HG03469 (cell line): Measurements from ENCODE around the gene PIP.
"Not testable (repeated sequence)": the region's sequence is repeated elsewhere in the genome, so short reads cannot be mapped to it uniquely, and the experiment has no call there.

Experiments used
- ATAC-seq: cut with Tn5 transposase; IDR thresholded peaks from one replicate; pipeline ENCODE4 v1.9.1; 2021; ENCODE audit warnings: mild to moderate bottlenecking, moderate library complexity, moderate number of reproducible peaks; ENCODE audit not compliant: unreplicated experiment

The PIP gene

GRCh38 chr7:143131781-143132180 is at the start of gene PIP:
Gene PIP (plus strand): TSS chr7:143132077. CDS start chr7:143132117, 40 bp downstream.
- ATAC-seq = no peak

DNA sequence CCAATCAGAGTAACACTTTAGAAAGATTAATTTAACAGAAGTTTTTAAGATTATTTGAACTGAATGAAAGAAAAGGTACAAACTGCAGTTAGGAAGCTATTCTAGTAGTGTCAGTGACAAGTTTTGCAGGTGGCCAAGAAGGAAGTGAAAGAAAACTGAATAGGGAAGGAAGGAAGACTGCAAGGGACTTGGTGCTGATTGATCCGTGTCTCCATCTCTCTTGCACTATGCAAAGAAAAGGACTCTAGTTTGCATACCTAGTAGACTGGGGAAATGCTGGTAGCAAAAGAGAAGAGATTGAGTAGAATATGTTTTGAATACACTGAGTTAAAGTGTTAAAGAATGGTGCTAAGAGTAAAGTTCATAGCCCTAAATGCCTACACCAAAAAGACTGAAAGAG is 46.8 kb upstream of the PIP start:
- ATAC-seq = peak; percentile 74

- not testable (repeated sequence) for ATAC-seq
Measured at GRCh38 chr7:143085610-143086009, 46.3 kb upstream of the PIP start.

DNA sequence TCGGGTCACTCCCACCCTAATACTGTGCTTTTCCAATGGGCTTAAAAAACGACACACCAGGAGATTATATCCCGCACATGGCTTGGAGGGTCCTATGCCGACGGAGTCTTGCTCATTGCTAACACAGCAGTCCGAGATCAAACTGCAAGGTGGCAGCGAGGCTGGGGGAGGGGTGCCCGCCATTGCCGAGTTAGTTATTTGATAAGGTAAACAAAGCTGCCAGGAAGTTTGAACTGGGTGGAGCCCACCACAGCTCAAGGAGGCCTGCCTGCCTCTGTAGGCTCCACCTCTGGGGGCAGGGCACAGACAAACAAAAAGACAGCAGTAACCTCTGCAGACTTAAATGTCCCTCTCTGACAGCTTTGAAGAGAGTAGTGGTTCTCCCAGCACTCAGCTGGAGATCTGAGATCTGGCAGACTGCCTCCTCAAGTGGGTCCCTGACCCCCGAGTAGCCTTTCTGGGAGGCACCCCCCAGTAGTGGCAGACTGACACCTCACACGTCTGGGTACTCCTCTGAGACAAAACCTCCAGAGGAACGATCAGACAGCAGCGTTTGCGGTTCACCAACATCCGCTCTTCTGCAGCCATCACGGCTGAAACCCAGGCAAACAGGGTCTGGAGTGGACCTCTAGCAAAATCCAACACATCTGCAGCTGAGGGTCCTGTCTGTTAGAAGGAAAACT is 43.2 kb upstream of the PIP start:
- not testable (repeated sequence) for ATAC-seq

GRCh38 chr7:143096146-143096545 is 35.7 kb upstream of the PIP start:
- no peak for ATAC-seq

DNA sequence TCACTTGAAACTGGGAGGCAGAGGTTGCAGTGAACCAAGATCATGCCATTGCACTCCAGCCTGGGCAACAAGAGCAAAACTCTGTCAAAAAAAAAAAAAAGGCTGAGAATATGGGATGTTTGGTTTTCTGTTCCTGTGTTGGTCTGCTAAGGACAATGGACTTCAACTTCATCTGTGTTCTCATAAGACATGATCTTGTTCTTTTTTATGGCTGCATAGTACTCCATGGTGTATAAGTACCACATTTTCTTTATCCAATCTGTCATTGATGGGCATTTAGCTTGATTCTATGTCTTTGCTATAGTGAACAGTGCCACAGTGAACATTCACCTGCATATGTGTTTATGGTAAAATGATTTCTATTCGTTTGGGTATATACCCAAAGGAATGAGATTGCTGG is 32.3 kb upstream of the PIP start:
- not testable (repeated sequence) for ATAC-seq

GRCh38 chr7:143104759-143105158 is 27.1 kb upstream of the PIP start:
- ATAC-seq = no peak

GRCh38 chr7:143108019-143108418 is 23.9 kb upstream of the PIP start:
- ATAC-seq = not testable (repeated sequence)

- no peak for ATAC-seq
Measured at GRCh38 chr7:143117395-143117794, 14.5 kb upstream of the PIP start.

DNA sequence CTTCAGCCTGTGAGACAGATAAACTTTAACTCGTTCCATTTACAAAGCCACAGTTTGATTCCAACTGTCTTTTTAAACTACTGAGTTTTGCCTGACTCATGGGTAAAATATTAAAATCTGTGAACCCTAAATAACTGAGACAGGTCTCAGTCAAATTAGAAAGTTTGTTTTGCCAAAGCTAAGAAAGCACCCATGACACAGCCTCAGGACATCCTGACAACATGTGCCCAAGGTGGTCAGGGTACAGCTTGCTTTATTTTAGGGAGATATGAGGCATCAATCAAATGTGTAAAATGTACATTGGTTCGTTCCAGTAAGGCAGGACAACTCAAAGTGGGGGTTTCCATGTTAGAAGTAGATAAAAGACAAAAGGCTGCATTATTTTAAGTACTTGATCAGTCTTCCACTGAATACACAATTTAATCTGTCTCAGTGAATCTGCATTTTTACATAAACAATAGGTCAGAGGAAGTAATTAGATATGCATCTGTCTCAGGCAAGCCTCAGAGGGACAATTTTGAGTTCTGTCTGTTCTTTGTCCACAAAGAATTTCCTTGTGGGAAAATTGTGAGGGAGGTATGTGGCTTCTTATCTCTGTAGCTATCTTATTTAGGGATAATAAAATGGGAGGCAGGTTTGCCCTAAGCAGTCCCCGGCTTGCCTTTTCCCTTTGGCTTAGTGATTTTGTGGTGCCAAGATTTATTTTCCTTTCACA is 11.0 kb upstream of the PIP start:
- ATAC-seq = no peak

DNA sequence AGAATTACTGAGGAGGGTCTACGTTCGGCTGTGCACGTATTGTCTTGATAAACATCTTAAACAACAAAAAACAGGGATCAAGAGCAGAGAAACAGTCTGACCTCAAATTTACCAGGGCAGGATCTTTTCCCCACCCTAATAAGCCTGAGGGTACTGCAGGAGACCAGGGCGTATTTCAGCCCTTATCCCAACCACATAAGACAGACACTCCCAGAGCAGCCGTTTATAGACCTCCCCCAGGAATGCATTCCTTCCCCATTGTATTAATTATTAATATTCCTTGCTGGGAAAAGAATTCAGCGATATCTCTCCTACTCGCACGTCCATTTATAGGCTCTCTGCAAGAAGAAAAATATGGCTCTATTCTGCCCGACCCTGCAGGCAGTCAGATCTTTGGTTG is 8.6 kb upstream of the PIP start:
- ATAC-seq = not testable (repeated sequence)

GRCh38 chr7:143126146-143126545 is 5.7 kb upstream of the PIP start:
- no peak for ATAC-seq

DNA sequence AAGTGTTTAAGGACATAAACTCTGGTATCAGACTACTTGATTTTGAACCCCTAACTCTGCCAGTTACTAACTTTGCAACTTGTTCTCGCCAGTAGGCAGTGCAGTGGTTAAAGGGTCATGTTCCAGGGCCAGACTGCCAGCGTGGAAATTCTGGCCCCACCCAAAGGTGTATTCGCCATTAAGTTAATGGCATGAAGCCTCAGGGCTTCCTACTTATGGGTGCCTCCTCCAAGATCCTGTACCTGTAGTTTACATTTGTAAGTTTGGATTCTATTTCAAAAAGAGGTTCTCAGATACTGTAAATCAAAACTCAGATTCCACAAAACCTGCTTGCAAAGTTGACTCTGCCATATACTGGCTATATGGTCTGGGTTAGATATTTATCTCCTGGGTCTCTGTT is 2.8 kb upstream of the PIP start:
- ATAC-seq = no peak

GRCh38 chr7:143129477-143129876 is 2.4 kb upstream of the PIP start:
- no peak for ATAC-seq

GRCh38 chr7:143130541-143130940 is 1.3 kb upstream of the PIP start:
- no peak for ATAC-seq

GRCh38 chr7:143147070-143147469 is 15.2 kb downstream of the PIP start:
- no peak for ATAC-seq

DNA sequence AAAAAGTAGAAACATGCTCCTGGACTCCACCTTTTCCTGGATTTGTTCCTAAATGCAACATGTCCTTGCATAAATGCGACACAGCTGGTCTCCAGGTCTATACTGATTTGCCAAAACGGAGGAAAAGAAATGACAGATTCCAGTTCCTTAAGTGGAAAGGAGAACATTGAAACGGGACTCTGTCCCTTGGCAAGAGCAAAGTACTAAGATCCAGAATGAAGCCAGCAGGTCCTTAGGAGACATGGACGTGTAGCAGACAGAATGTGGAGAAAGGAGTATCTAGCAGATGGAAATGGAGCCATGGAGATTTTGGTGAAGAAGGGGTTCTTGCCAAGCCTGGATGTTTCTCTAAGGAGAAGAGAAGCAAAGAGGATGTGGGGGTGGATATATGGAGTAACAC is 16.2 kb downstream of the PIP start:
- ATAC-seq = no peak

GRCh38 chr7:143148651-143149050 is 16.8 kb downstream of the PIP start:
- ATAC-seq = no peak

DNA sequence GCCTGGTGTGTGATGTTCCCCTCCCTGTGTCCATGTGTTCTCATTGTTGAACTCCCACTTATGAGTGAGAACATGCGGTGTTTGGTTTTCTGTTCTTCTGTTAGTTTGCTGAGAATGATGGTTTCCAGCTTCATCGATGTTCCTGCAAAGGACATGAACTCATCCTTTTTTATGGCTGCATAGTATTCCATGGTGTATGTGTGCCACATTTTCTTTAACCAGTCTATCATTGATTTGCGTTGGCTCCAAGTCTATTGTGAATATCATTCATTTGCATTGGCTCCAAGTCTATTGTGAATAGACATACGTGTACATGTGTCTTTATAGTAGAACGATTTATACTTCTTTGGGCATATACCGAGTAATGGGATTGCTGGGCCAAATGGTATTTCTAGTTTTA is 18.8 kb downstream of the PIP start:
- not testable (repeated sequence) for ATAC-seq

DNA sequence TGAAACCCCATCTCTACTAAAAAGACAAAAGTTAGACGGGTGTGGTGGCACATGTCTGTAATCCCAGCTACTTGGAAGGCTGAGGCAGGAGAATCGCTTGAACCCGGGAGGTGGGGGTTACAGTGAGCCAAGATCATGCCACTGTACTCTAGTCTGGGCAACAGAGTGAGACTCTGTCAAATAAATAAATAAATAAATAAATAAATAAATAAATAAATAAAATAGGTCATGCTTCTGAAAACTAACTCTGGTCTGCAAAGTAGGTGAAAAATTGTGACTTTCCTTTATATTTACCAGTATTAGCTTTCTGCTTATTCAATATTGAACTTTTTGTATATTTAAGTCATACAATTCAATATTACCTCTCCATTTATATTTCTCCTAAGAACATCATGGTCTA is 26.7 kb downstream of the PIP start:
- ATAC-seq = not testable (repeated sequence)

GRCh38 chr7:143171697-143172096 is 39.8 kb downstream of the PIP start:
- no peak for ATAC-seq

DNA sequence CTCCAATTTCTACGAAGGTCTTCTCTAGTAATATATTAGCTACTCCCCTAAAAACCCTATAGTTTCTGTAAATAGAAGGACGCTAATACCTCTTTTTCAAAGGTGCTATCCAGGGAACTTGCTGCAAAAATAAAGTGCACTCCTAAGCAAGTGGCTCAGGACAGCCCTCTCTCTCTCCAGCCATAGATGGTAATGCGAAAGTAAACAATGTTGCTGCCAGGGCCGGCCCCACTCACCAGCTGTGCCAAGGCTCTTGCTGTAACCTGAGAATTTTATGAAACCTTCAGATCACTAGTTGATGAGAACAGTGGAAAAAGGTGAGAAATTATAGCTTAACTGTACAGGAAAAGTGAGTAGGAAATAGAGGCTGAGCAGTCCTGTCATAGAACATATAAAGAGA is 40.5 kb downstream of the PIP start:
- no peak for ATAC-seq

DNA sequence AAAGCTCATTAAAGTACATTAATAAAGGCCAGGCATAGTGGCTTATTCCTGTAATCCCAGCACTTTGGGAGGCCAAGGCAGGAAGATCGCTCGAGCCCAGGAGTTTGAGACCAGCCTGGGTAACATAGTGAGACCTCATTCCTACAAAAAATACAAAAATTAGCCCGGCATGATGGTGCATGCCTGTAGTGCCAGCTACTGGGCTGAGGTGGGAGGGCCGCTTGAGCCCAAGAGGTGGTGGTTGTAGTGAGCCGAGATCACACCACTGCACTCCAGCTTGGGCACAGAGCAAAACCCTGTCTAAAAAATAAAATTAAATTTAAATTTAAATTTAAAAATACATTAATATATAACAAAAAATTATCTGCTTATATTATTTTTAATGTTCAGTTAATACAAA is 44.3 kb downstream of the PIP start:
- no peak for ATAC-seq
